ENCODE measurements around the gene CHD9.
"Not testable (repeated sequence)": the region's sequence is repeated elsewhere in the genome, so short reads cannot be mapped to it uniquely, and the experiment has no call there.

Gene CHD9

GRCh38 chr16:53048139-53048915 lies 6.5 kb upstream of the CHD9 start:
- DNase-seq (ENCODE audit: low read depth, low spot score): no peak

GRCh38 chr16:53051255-53051654 lies 3.5 kb upstream of the CHD9 start:
- not testable (repeated sequence) for DNase-seq (ENCODE audit: low read depth, low spot score)

GRCh38 chr16:53052519-53053501 lies 2.0 kb upstream of the CHD9 start, which contains the start of gene CHD9NB:
TSS of gene CHD9NB (minus strand) at chr16:53052897. CDS start at chr16:53044158, 8,739 bp downstream.
- DNase-seq (ENCODE audit: low read depth, low spot score): no peak

GRCh38 chr16:53053967-53054669 lies 673 bp upstream of the CHD9 start:
- no peak for DNase-seq (ENCODE audit: low read depth, low spot score)

- peak; percentile 22 for DNase-seq (ENCODE audit: low read depth, low spot score)
Measured at GRCh38 chr16:53055541-53056391, 975 bp downstream of the CHD9 start.

- DNase-seq (ENCODE audit: low read depth, low spot score): no peak
Measured at GRCh38 chr16:53056392-53056881, 1.6 kb downstream of the CHD9 start.

- no peak for DNase-seq (ENCODE audit: low read depth, low spot score)
Measured at GRCh38 chr16:53057658-53058057, 2.9 kb downstream of the CHD9 start.

GRCh38 chr16:53058441-53058840 lies 3.6 kb downstream of the CHD9 start:
- no peak for DNase-seq (ENCODE audit: low read depth, low spot score)

- no peak for DNase-seq (ENCODE audit: low read depth, low spot score)
Measured at GRCh38 chr16:53058882-53059281, 4.1 kb downstream of the CHD9 start.

GRCh38 chr16:53059672-53060071 lies 4.9 kb downstream of the CHD9 start:
- no peak for DNase-seq (ENCODE audit: low read depth, low spot score)

- DNase-seq (ENCODE audit: low read depth, low spot score): no peak
Measured at GRCh38 chr16:53061256-53061655, 6.5 kb downstream of the CHD9 start.

GRCh38 chr16:53061701-53062159 lies 6.9 kb downstream of the CHD9 start:
- no peak for DNase-seq (ENCODE audit: low read depth, low spot score)

GRCh38 chr16:53064081-53064578 lies 9.3 kb downstream of the CHD9 start:
- no peak for DNase-seq (ENCODE audit: low read depth, low spot score)

GRCh38 chr16:53065461-53066061 lies 10.8 kb downstream of the CHD9 start:
- DNase-seq (ENCODE audit: low read depth, low spot score): no peak

- no peak for DNase-seq (ENCODE audit: low read depth, low spot score)
Measured at GRCh38 chr16:53067675-53068074, 12.9 kb downstream of the CHD9 start.

GRCh38 chr16:53068423-53068833 lies 13.6 kb downstream of the CHD9 start:
- DNase-seq (ENCODE audit: low read depth, low spot score): no peak

- DNase-seq (ENCODE audit: low read depth, low spot score): no peak
Measured at GRCh38 chr16:53069772-53070171, 15.0 kb downstream of the CHD9 start.

- no peak for DNase-seq (ENCODE audit: low read depth, low spot score)
Measured at GRCh38 chr16:53071748-53072301, 17.0 kb downstream of the CHD9 start.

GRCh38 chr16:53073022-53073421 lies 18.2 kb downstream of the CHD9 start:
- no peak for DNase-seq (ENCODE audit: low read depth, low spot score)

GRCh38 chr16:53074296-53074695 lies 19.5 kb downstream of the CHD9 start:
- not testable (repeated sequence) for DNase-seq (ENCODE audit: low read depth, low spot score)

Data from brain pericyte (primary cell).